Spleen (tissue), 11 donors: ENCODE measurements around the gene SDK2. TPM values are rescaled to one million over a fixed set of nuclear protein-coding genes. Genes with fewer than 3 reads are reported as not detected.

Experiments used
- DNase-seq: peaks from one replicate; pipeline ENCODE4 v3.0.0-alpha.2; 2020
- H3K27ac ChIP-seq, 8 donors: fragments of 200-600 bp; sonication (generic) in 7 of 8; 1 replicate in 4 of 8; 2 replicates in 4 of 8; pipeline versions ENCODE4 v1.5.0 to v1.8.0; 2016 to 2021; ENCODE audit warnings: inconsistent platforms in 4 of 8, mild to moderate bottlenecking in 4 of 8, moderate library complexity in 1 of 8
- H3K27me3 ChIP-seq, 7 donors: fragments of 200-600 bp; sonication (generic) in 6 of 7; replicated peaks in 1 of 7; 1 replicate in 4 of 7; 2 replicates in 3 of 7; pipeline versions ENCODE4 v1.5.0 to v1.8.0; 2016 to 2021; ENCODE audit warnings: inconsistent platforms in 3 of 7, mild to moderate bottlenecking in 1 of 7
- H3K36me3 ChIP-seq, 6 donors: fragments of 200-600 bp; sonication (generic) in 5 of 6; 1 replicate in 4 of 6; 2 replicates in 2 of 6; pipeline versions ENCODE4 v1.5.0 to v1.8.0; 2016 to 2021; ENCODE audit warnings: inconsistent platforms in 2 of 6
- H3K4me1 ChIP-seq, 6 donors: fragments of 200-600 bp; sonication (generic) in 5 of 6; 1 replicate in 3 of 6; 2 replicates in 3 of 6; pipeline versions ENCODE4 v1.5.0 to v1.8.0; 2016 to 2021; ENCODE audit warnings: inconsistent platforms in 3 of 6
- H3K4me3 ChIP-seq, 8 donors: fragments of 200-600 bp; sonication (generic) in 7 of 8; 1 replicate in 4 of 8; 2 replicates in 4 of 8; pipeline versions ENCODE4 v1.5.0 to v1.8.0; 2016 to 2021; ENCODE audit warnings: inconsistent platforms in 4 of 8, mild to moderate bottlenecking in 4 of 8, moderate library complexity in 2 of 8
- H3K9me3 ChIP-seq, 8 donors: fragments of 200-600 bp; sonication (generic) in 7 of 8; 1 replicate in 4 of 8; 2 replicates in 4 of 8; pipeline versions ENCODE4 v1.5.0 to v1.8.0; 2016 to 2021; ENCODE audit warnings: inconsistent platforms in 4 of 8
- POLR2A ChIP-seq, 3 donors: fragments of 450-650 bp; IDR thresholded peaks; one replicate each; pipeline ENCODE4 v1.5.1; 2017; ENCODE audit warnings: antibody characterized with exemption in 3 of 3, mild to moderate bottlenecking in 1 of 3
- POLR2AphosphoS5 ChIP-seq, 3 donors: sonication (generic); formaldehyde crosslinking; IDR thresholded peaks; one replicate each; pipeline ENCODE4 v1.5.1; 2017; ENCODE audit warnings: antibody characterized with exemption in 3 of 3
- WGBS, 5 donors: extraction: QIAGEN DNeasy Blood & Tissue Kit in 3 of 5; methylation state at CpG; one replicate each; pipeline versions ENCODE4 v1.1.5 to v1.1.7; 2013 to 2018; 5-methylcytosine and 5-hydroxymethylcytosine counted together
- intact Hi-C: fragments of 100-400 bp; cut with DNase I; formaldehyde crosslinking; loops from one replicate; pipeline ENCODE4 v1.15.0; 2023; ENCODE audit warnings: low total_unique reads
- polyA plus RNA-seq, 3 donors: library from polyadenylated mRNA; stranded (reverse); fragments of 200-250 nt; gene quantifications; one replicate each; pipeline ENCODE4 v1.2.1, GENCODE V29; 2013
- total RNA-seq, 7 donors: library from RNA; depleted of rRNA in 3 of 7; stranded (reverse); fragments of >200 nt in 3 of 7; fragmentation: NEBNext Ultra II Directional in 4 of 7; extraction: Animal tissue kit (Norgen Biotek cat#: 25700) in 4 of 7; gene quantifications; one replicate each; pipeline versions ENCODE4 v1.1.0 to v1.2.1, GENCODE V29; 2016 to 2021
- TF ChIP-seq, protein P1 (sequence below), 11 experiments: fragments of 200-600 bp in 7 of 11; fragments of 450-650 bp in 4 of 11; sonication (generic) in 4 of 11; IDR thresholded peaks in 8 of 11; conservative IDR thresholded peaks in 3 of 11; 1 replicate in 7 of 11; 2 replicates in 4 of 11; pipeline versions ENCODE4 v1.4.0 to v1.8.0; 2016 to 2021; ENCODE audit warnings: antibody characterized with exemption in 11 of 11, inconsistent platforms in 4 of 11, mild to moderate bottlenecking in 1 of 11
- donor health status: healthy with polysubstance abuse.
- donor health status: DM: no; HTN: no; CAD: no; lungs with moderate emphysema.
- donor health status: DM: no; HTN: no; CAD: no.
- donor health status: Bipolar disorder and iron deficiency.
- donor health status: healthy.
- donor health status: DM: no; HTN: no; CAD: no.
- donor health status: DM: yes; HTN: yes; CAD: no.

Gene SDK2
- total and polyA plus RNA-seq, 10 donors, result 0.86 to 16.5 (median 9.7) TPM

GRCh38 chr17:73393962-73394361, 250.3 kb downstream of the SDK2 start:
- TF ChIP-seq POLR2AphosphoS5 (IDR thresholded peaks at IDR 0.05), result no peak
- TF ChIP-seq, protein P1, sequence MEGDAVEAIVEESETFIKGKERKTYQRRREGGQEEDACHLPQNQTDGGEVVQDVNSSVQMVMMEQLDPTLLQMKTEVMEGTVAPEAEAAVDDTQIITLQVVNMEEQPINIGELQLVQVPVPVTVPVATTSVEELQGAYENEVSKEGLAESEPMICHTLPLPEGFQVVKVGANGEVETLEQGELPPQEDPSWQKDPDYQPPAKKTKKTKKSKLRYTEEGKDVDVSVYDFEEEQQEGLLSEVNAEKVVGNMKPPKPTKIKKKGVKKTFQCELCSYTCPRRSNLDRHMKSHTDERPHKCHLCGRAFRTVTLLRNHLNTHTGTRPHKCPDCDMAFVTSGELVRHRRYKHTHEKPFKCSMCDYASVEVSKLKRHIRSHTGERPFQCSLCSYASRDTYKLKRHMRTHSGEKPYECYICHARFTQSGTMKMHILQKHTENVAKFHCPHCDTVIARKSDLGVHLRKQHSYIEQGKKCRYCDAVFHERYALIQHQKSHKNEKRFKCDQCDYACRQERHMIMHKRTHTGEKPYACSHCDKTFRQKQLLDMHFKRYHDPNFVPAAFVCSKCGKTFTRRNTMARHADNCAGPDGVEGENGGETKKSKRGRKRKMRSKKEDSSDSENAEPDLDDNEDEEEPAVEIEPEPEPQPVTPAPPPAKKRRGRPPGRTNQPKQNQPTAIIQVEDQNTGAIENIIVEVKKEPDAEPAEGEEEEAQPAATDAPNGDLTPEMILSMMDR (IDR thresholded peaks at IDR 0.05 in 8 of 11, conservative IDR thresholded peaks at IDR 0.05 in 3 of 11), result no peak
- TF ChIP-seq POLR2A (IDR thresholded peaks at IDR 0.05), result no peak
- Histone ChIP-seq H3K4me3 (no peak overlapping the region), H3K4me1 (peaks cover 0 to 18% (median 2%) of the 10 kb centered on the region in 6 donors), H3K27me3 (no peaks in the 10 kb centered on the region), H3K27ac (no peak overlapping the region), H3K36me3 (peaks cover 0 to 19% (median 0%) of the 10 kb centered on the region in 6 donors), H3K9me3 (no peaks in the 10 kb centered on the region)
- 89 to 93% (median 90%) methylated on average over 9 to 11 of the region's 11 CpGs for WGBS, 5 donors
- peak; percentile 70 for DNase-seq
- intact Hi-C loops, result no loop called here

GRCh38 chr17:73393381-73393780, 250.9 kb downstream of the SDK2 start:
- H3K27me3 ChIP-seq, result no peaks in the 10 kb centered on the region
- no peak overlapping the region for H3K27ac ChIP-seq
- intact Hi-C loops, result no loop called here
- peaks cover 0 to 16% (median 0%) of the 10 kb centered on the region in 6 donors for H3K36me3 ChIP-seq
- peak in 1 of 3 donors; percentile 47 for TF ChIP-seq POLR2AphosphoS5 (IDR thresholded peaks at IDR 0.05)
- TF ChIP-seq, protein P1 (IDR thresholded peaks at IDR 0.05 in 8 of 11, conservative IDR thresholded peaks at IDR 0.05 in 3 of 11), result no peak
- H3K9me3 ChIP-seq, result no peaks in the 10 kb centered on the region
- 57 to 86% (median 80%) methylated on average over 3 to 14 of the region's 14 CpGs for WGBS, 5 donors
- no peak for DNase-seq
- H3K4me3 ChIP-seq, result no peak overlapping the region
- H3K4me1 ChIP-seq, result peaks cover 0 to 18% (median 2%) of the 10 kb centered on the region in 6 donors

GRCh38 chr17:73391331-73392265, 252.6 kb downstream of the SDK2 start:
- intact Hi-C loops, result no loop called here
- TF ChIP-seq POLR2A (IDR thresholded peaks at IDR 0.05), result no peak
- TF ChIP-seq POLR2AphosphoS5 (IDR thresholded peaks at IDR 0.05), result no peak
- TF ChIP-seq, protein P1 (IDR thresholded peaks at IDR 0.05 in 8 of 11, conservative IDR thresholded peaks at IDR 0.05 in 3 of 11), result no peak
- Histone ChIP-seq H3K4me3 (no peak overlapping the region), H3K36me3 (peaks cover 0 to 10% (median 0%) of the 10 kb centered on the region in 6 donors), H3K27ac (no peak overlapping the region), H3K27me3 (no peaks in the 10 kb centered on the region), H3K4me1 (peaks cover 0 to 18% (median 2%) of the 10 kb centered on the region in 6 donors), H3K9me3 (no peaks in the 10 kb centered on the region)
- 87 to 93% (median 90%) methylated on average over 13 to 24 of the region's 24 CpGs for WGBS, 5 donors
- DNase-seq, result peak; percentile 54

DNA sequence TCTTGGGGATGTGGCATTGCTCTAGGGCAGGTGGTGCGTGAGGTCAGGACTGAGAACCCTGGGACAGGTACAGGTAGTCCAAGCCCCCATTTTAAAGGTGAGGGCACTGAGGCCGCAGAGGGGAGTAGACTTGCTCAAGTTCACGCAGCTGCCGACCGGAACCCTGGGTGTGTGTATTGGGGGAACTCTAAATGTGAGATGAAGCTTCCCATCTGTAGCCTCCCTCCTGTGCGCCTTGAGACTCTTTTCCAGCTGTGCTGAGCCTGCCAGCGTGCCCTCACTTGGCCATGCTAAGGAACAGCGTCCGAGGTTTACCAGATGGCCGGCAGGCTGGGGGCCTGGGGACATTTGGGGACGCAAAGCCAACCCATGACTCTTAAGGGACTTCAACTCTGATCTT, 253.4 kb downstream of the SDK2 start:
- WGBS, 5 donors, result 89 to 98% (median 93%) methylated on average over 11 of the region's 11 CpGs
- TF ChIP-seq, protein P1 (IDR thresholded peaks at IDR 0.05 in 8 of 11, conservative IDR thresholded peaks at IDR 0.05 in 3 of 11), result no peak
- no peak for TF ChIP-seq POLR2AphosphoS5 (IDR thresholded peaks at IDR 0.05)
- no peak for TF ChIP-seq POLR2A (IDR thresholded peaks at IDR 0.05)
- Histone ChIP-seq H3K27me3 (no peaks in the 10 kb centered on the region), H3K27ac (no peak overlapping the region), H3K4me1 (peaks cover 0 to 18% (median 2%) of the 10 kb centered on the region in 6 donors), H3K36me3 (peaks cover 0 to 11% (median under 1%) of the 10 kb centered on the region in 6 donors), H3K9me3 (no peaks in the 10 kb centered on the region), H3K4me3 (no peak overlapping the region)
- intact Hi-C loops, result no loop called here
- peak; percentile 49 for DNase-seq
